SK-N-MC (cell line): ENCODE data around the gene ABHD12.

ENCODE experiments used
- EZH2 ChIP-seq: fragments of 200-600 bp; sonication (generic); IDR thresholded peaks from one replicate; pipeline ENCODE4 v1.6.1; 2017; ENCODE audit warnings: antibody characterized with exemption
- POLR2AphosphoS5 ChIP-seq: IDR thresholded peaks from 2 replicates; pipeline ENCODE4 v1.6.1; 2012; ENCODE audit warnings: mild to moderate bottlenecking, low read depth, low read length, borderline replicate concordance

- no peak for TF ChIP-seq EZH2
- TF ChIP-seq POLR2AphosphoS5, result no peak
Measured at GRCh38 chr20:25325997-25326396, 64.6 kb downstream of the ABHD12 start.
